ENCODE measurements around the gene ZNF681.
"Not testable (repeated sequence)": the region's sequence is repeated elsewhere in the genome, so short reads cannot be mapped to it uniquely, and the experiment has no call there.

ZNF681 gene

GRCh38 chr19:23788411-23788810 lies 29.7 kb upstream of the ZNF681 start:
- Histone ChIP-seq H3K4me1 (ENCODE audit: control insufficient read depth, insufficient read depth, low read length) (no peaks in the 10 kb centered on the region), H3K9ac (ENCODE audit: low read depth, low read length) (no peak overlapping the region), H3K36me3 (ENCODE audit: control insufficient read depth, insufficient read depth, low read length) (peaks cover 26% of the 10 kb centered on the region), H3K9me3 (ENCODE audit: control insufficient read depth, insufficient read depth, low read length) (no peaks in the 10 kb centered on the region), H3K27me3 (ENCODE audit: control insufficient read depth, insufficient read depth, low read length) (no peaks in the 10 kb centered on the region), H3K4me3 (ENCODE audit: low read depth, low read length) (no peak overlapping the region)

GRCh38 chr19:23787106-23787505 lies 28.4 kb upstream of the ZNF681 start:
- H3K9me3 ChIP-seq (ENCODE audit: control insufficient read depth, insufficient read depth, low read length) = no peaks in the 10 kb centered on the region
- no peak overlapping the region for H3K4me3 ChIP-seq (ENCODE audit: low read depth, low read length)
- no peaks in the 10 kb centered on the region for H3K4me1 ChIP-seq (ENCODE audit: control insufficient read depth, insufficient read depth, low read length)
- peaks cover 31% of the 10 kb centered on the region for H3K36me3 ChIP-seq (ENCODE audit: control insufficient read depth, insufficient read depth, low read length)
- no peak overlapping the region for H3K9ac ChIP-seq (ENCODE audit: low read depth, low read length)
- H3K27me3 ChIP-seq (ENCODE audit: control insufficient read depth, insufficient read depth, low read length) = no peaks in the 10 kb centered on the region

GRCh38 chr19:23785982-23786381 lies 27.3 kb upstream of the ZNF681 start:
- H3K4me3 ChIP-seq (ENCODE audit: low read depth, low read length) = no peak overlapping the region
- no peaks in the 10 kb centered on the region for H3K9me3 ChIP-seq (ENCODE audit: control insufficient read depth, insufficient read depth, low read length)
- H3K9ac ChIP-seq (ENCODE audit: low read depth, low read length) = no peak overlapping the region
- H3K36me3 ChIP-seq (ENCODE audit: control insufficient read depth, insufficient read depth, low read length) = peaks cover 38% of the 10 kb centered on the region
- H3K4me1 ChIP-seq (ENCODE audit: control insufficient read depth, insufficient read depth, low read length) = no peaks in the 10 kb centered on the region
- no peaks in the 10 kb centered on the region for H3K27me3 ChIP-seq (ENCODE audit: control insufficient read depth, insufficient read depth, low read length)

- H3K4me3 ChIP-seq (ENCODE audit: low read depth, low read length) = no peak overlapping the region
These were observed 25.6 kb upstream of the ZNF681 start for GRCh38 chr19:23784274-23784673.

GRCh38 chr19:23783636-23784035 lies 24.9 kb upstream of the ZNF681 start:
- no peak overlapping the region for H3K4me3 ChIP-seq (ENCODE audit: low read depth, low read length)
- no peaks in the 10 kb centered on the region for H3K27me3 ChIP-seq (ENCODE audit: control insufficient read depth, insufficient read depth, low read length)
- no peak overlapping the region for H3K9ac ChIP-seq (ENCODE audit: low read depth, low read length)
- peaks cover 42% of the 10 kb centered on the region for H3K36me3 ChIP-seq (ENCODE audit: control insufficient read depth, insufficient read depth, low read length)
- H3K4me1 ChIP-seq (ENCODE audit: control insufficient read depth, insufficient read depth, low read length) = no peaks in the 10 kb centered on the region
- H3K9me3 ChIP-seq (ENCODE audit: control insufficient read depth, insufficient read depth, low read length) = no peaks in the 10 kb centered on the region

More at GRCh38 chr19:23784274-23784673, 25.6 kb upstream of the ZNF681 start:
- Histone ChIP-seq H3K4me1 (ENCODE audit: control insufficient read depth, insufficient read depth, low read length) (no peaks in the 10 kb centered on the region), H3K27me3 (ENCODE audit: control insufficient read depth, insufficient read depth, low read length) (no peaks in the 10 kb centered on the region), H3K36me3 (ENCODE audit: control insufficient read depth, insufficient read depth, low read length) (peaks cover 43% of the 10 kb centered on the region), H3K9me3 (ENCODE audit: control insufficient read depth, insufficient read depth, low read length) (no peaks in the 10 kb centered on the region), H3K9ac (ENCODE audit: low read depth, low read length) (no peak overlapping the region)

- H3K4me3 ChIP-seq (ENCODE audit: low read depth, low read length) = no peak overlapping the region
- H3K4me1 ChIP-seq (ENCODE audit: control insufficient read depth, insufficient read depth, low read length) = no peaks in the 10 kb centered on the region
- no peaks in the 10 kb centered on the region for H3K9me3 ChIP-seq (ENCODE audit: control insufficient read depth, insufficient read depth, low read length)
- H3K9ac ChIP-seq (ENCODE audit: low read depth, low read length) = no peak overlapping the region
- peaks cover 42% of the 10 kb centered on the region for H3K36me3 ChIP-seq (ENCODE audit: control insufficient read depth, insufficient read depth, low read length)
- H3K27me3 ChIP-seq (ENCODE audit: control insufficient read depth, insufficient read depth, low read length) = no peaks in the 10 kb centered on the region
These were observed 21.0 kb upstream of the ZNF681 start for GRCh38 chr19:23779645-23780044.

GRCh38 chr19:23778566-23778965 lies 19.9 kb upstream of the ZNF681 start:
- no peak overlapping the region for H3K4me3 ChIP-seq (ENCODE audit: low read depth, low read length)
- no peak overlapping the region for H3K9ac ChIP-seq (ENCODE audit: low read depth, low read length)
- H3K9me3 ChIP-seq (ENCODE audit: control insufficient read depth, insufficient read depth, low read length) = no peaks in the 10 kb centered on the region
- H3K27me3 ChIP-seq (ENCODE audit: control insufficient read depth, insufficient read depth, low read length) = no peaks in the 10 kb centered on the region
- peaks cover 44% of the 10 kb centered on the region for H3K36me3 ChIP-seq (ENCODE audit: control insufficient read depth, insufficient read depth, low read length)
- no peaks in the 10 kb centered on the region for H3K4me1 ChIP-seq (ENCODE audit: control insufficient read depth, insufficient read depth, low read length)

GRCh38 chr19:23778036-23778435 lies 19.3 kb upstream of the ZNF681 start:
- H3K27me3 ChIP-seq (ENCODE audit: control insufficient read depth, insufficient read depth, low read length) = not testable (repeated sequence)

GRCh38 chr19:23777216-23777615 lies 18.5 kb upstream of the ZNF681 start:
- Histone ChIP-seq H3K27me3 (ENCODE audit: control insufficient read depth, insufficient read depth, low read length) (no peaks in the 10 kb centered on the region), H3K4me3 (ENCODE audit: low read depth, low read length) (no peak overlapping the region), H3K4me1 (ENCODE audit: control insufficient read depth, insufficient read depth, low read length) (no peaks in the 10 kb centered on the region), H3K9me3 (ENCODE audit: control insufficient read depth, insufficient read depth, low read length) (no peaks in the 10 kb centered on the region), H3K9ac (ENCODE audit: low read depth, low read length) (no peak overlapping the region), H3K36me3 (ENCODE audit: control insufficient read depth, insufficient read depth, low read length) (peaks cover 44% of the 10 kb centered on the region)

More at GRCh38 chr19:23778036-23778435, 19.3 kb upstream of the ZNF681 start:
- H3K36me3 ChIP-seq (ENCODE audit: control insufficient read depth, insufficient read depth, low read length) = peaks cover 47% of the 10 kb centered on the region
- not testable (repeated sequence) for H3K9ac ChIP-seq (ENCODE audit: low read depth, low read length); H3K4me3 ChIP-seq (ENCODE audit: low read depth, low read length); H3K9me3 ChIP-seq (ENCODE audit: control insufficient read depth, insufficient read depth, low read length); H3K4me1 ChIP-seq (ENCODE audit: control insufficient read depth, insufficient read depth, low read length)

- H3K4me3 ChIP-seq (ENCODE audit: low read depth, low read length) = no peak overlapping the region
- H3K36me3 ChIP-seq (ENCODE audit: control insufficient read depth, insufficient read depth, low read length) = peaks cover 38% of the 10 kb centered on the region
- no peak overlapping the region for H3K9ac ChIP-seq (ENCODE audit: low read depth, low read length)
- no peaks in the 10 kb centered on the region for H3K9me3 ChIP-seq (ENCODE audit: control insufficient read depth, insufficient read depth, low read length)
- no peaks in the 10 kb centered on the region for H3K4me1 ChIP-seq (ENCODE audit: control insufficient read depth, insufficient read depth, low read length)
- H3K27me3 ChIP-seq (ENCODE audit: control insufficient read depth, insufficient read depth, low read length) = no peaks in the 10 kb centered on the region
These were observed 18.0 kb upstream of the ZNF681 start for GRCh38 chr19:23776507-23777205.

GRCh38 chr19:23774524-23774971 lies 15.9 kb upstream of the ZNF681 start:
- no peaks in the 10 kb centered on the region for H3K4me1 ChIP-seq (ENCODE audit: control insufficient read depth, insufficient read depth, low read length)
- H3K4me3 ChIP-seq (ENCODE audit: low read depth, low read length) = no peak overlapping the region
- peaks cover 26% of the 10 kb centered on the region for H3K36me3 ChIP-seq (ENCODE audit: control insufficient read depth, insufficient read depth, low read length)
- H3K9me3 ChIP-seq (ENCODE audit: control insufficient read depth, insufficient read depth, low read length) = no peaks in the 10 kb centered on the region
- no peak overlapping the region for H3K9ac ChIP-seq (ENCODE audit: low read depth, low read length)
- H3K27me3 ChIP-seq (ENCODE audit: control insufficient read depth, insufficient read depth, low read length) = no peaks in the 10 kb centered on the region

- Histone ChIP-seq H3K9me3 (ENCODE audit: control insufficient read depth, insufficient read depth, low read length) (no peaks in the 10 kb centered on the region), H3K4me3 (ENCODE audit: low read depth, low read length) (no peak overlapping the region), H3K27me3 (ENCODE audit: control insufficient read depth, insufficient read depth, low read length) (no peaks in the 10 kb centered on the region), H3K36me3 (ENCODE audit: control insufficient read depth, insufficient read depth, low read length) (peaks cover 25% of the 10 kb centered on the region), H3K4me1 (ENCODE audit: control insufficient read depth, insufficient read depth, low read length) (no peaks in the 10 kb centered on the region), H3K9ac (ENCODE audit: low read depth, low read length) (no peak overlapping the region)
These were observed 15.4 kb upstream of the ZNF681 start for GRCh38 chr19:23774106-23774505.

Measured in iPS-15b (cell line).